VCaP (cell line): Measurements from ENCODE around the gene MCL1.

Experiments
- H3K27ac ChIP-seq: fragments of 450-650 bp; 2 replicates; pipeline ENCODE4 v1.5.1; 2017
- CTCF ChIP-seq: fragments of 450-650 bp; conservative IDR thresholded peaks from 2 replicates; pipeline ENCODE4 v1.5.1; 2017; ENCODE audit warnings: mild to moderate bottlenecking, moderate library complexity

Gene MCL1

GRCh38 chr1:150544204-150544603 lies 35.2 kb downstream of the MCL1 start:
- H3K27ac ChIP-seq, result no peak overlapping the region
- TF ChIP-seq CTCF, result no peak

GRCh38 chr1:150543500-150544143 lies 35.8 kb downstream of the MCL1 start:
- TF ChIP-seq CTCF, result no peak
- no peak overlapping the region for H3K27ac ChIP-seq

GRCh38 chr1:150537732-150538684 lies 41.4 kb downstream of the MCL1 start:
- no peak overlapping the region for H3K27ac ChIP-seq
- no peak for TF ChIP-seq CTCF

- TF ChIP-seq CTCF, result no peak
- H3K27ac ChIP-seq, result no peak overlapping the region
Observed at GRCh38 chr1:150536836-150537731, 42.3 kb downstream of the MCL1 start.

GRCh38 chr1:150535511-150536287 lies 43.7 kb downstream of the MCL1 start:
- TF ChIP-seq CTCF, result no peak
- H3K27ac ChIP-seq, result no peak overlapping the region

- H3K27ac ChIP-seq, result no peak overlapping the region
- no peak for TF ChIP-seq CTCF
Observed at GRCh38 chr1:150534002-150534401, 45.4 kb downstream of the MCL1 start.
